Midbrain (tissue), 1 donor: Measurements from ENCODE around the gene SIAH3.
"Not testable (repeated sequence)": the region's sequence is repeated elsewhere in the genome, so short reads cannot be mapped to it uniquely, and the experiment has no call there.

ENCODE experiments used
- DNase-seq: peaks from one replicate; lab custom pipeline; 2025; lab: John Stamatoyannopoulos, UW

The SIAH3 gene, protein sequence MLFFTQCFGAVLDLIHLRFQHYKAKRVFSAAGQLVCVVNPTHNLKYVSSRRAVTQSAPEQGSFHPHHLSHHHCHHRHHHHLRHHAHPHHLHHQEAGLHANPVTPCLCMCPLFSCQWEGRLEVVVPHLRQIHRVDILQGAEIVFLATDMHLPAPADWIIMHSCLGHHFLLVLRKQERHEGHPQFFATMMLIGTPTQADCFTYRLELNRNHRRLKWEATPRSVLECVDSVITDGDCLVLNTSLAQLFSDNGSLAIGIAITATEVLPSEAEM

DNA sequence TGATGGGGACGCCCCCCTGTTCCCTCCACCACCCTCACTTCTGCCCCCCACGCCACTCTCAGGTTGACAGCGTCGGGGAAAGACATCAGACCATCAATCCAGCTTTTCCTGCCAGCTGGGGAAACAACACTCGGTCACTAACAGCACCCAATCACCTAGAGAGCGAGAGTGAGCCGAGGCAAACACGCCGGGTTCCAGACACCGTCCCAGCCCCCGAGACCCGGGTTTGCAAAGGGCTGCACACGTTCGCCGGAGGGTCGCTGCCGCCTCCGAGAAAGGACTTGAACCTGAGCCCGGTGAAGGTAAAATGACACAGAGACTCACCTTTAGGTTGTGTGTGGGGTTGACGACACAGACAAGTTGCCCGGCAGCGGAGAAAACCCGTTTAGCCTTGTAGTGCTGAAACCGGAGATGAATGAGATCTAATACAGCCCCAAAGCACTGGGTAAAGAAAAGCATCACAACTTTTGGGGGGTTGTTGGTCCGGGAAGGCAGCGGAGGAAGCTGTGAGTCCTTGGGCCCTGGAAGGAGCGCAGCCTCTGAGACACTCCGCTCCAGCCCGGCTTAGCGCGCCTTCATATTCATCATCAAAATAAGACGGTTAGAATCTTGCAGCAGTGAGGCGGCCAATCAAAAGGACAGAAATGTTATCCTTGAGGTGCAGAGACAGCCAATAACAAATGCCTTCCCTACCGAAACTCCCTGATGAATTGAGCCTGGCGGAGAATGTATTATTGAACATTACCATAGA is at the start of gene SIAH3:
Gene SIAH3, minus strand, starts transcription at position 583 of the 751 bp plus-strand sequence. Its CDS starts 124 bp downstream, at position 459.
- peak; percentile 7 for DNase-seq

DNA sequence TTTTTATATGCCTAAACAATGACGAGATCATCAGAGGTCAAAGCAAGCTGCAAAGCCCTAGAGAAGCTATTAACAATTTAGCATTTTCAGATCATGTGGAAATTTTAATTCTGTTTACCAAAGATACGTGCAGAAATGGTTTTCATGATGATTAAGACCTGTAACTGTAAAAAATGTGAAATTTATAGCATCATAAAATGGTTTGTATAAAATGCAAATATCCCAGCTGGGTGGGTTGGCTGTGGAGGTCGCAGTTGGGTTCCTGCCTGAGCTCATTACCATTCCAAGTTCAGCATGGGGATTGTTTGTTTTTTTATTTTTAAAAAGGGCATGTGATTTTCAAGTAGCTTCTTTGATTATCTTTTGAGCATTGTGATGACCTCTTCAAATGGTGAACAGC is 47.9 kb upstream of the SIAH3 start:
- no peak for DNase-seq

DNA sequence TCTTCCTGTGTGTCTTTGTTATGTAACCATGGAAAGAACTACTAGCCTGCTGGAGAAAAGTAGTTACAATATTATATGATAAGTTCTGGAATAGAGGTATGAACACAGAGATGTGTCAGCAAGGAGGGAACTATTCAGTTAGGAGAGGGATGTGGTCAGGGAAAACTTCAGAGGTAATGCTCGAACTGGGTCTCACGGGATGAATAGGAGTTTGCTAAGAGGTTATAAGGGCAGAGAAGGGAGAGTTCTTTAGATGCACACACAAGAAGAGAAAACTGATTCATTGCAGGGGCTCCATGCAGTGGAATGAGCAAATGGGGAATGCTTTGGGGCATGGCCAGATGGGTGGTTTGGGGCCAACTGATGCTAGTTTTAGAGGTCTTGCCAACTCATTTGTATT is 46.0 kb upstream of the SIAH3 start:
- DNase-seq: no peak

DNA sequence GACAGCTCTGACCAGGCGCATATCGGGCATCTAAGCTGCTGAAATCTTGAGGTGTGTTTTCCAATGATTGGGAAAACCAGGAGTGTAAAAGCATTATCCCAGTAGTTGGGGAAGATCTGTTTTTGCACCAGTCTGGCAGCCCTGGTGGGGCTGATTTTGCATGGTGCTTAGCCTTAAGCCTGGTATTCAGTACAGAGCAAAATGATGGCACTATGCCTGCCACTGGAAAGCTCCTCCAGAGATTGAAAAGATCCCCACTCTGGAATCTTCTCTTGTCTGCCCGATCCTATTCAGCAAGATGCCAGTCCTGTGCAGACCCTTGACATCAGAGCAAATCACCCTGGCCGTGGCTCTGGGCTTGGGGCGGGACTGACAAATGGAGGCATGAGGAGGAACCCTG is 44.7 kb upstream of the SIAH3 start:
- no peak for DNase-seq

DNA sequence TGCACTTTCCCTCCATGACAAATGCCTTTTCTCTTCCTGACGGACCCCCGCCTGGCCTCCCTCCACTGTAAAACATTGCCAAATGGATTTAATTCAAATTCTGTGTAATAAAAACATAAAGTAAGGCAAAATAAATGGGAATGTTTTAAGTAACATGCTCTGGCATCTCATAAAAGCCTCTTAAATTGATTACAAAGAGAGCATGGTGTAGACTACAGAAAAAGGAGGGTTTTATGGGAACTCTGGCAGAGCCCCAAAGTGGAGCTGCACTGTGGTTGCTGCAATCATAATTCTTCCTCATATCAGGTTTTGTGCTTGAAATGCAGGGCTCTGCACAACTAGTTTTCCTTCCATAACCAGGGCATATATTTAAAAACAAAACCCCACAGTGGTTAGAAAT is 44.3 kb upstream of the SIAH3 start:
- DNase-seq: no peak

DNA sequence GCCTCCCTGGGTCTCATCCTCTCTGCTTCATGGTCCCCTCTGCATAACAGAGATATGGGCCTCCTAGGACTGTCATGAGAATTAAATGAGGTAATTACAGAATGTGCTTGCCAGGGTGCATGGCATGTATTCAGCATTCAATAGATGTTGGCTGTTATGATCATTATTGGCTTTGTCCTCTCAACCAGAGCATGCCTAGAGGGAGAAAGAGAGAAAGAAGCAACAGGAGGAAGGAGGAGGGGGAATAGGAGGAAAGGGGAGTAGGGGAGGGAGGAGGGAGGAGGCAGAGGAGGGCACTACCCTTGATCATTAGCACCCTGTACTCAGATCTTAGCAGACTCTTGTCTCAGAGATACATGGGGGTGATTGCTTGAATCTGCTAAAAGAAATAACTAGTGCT is 41.0 kb upstream of the SIAH3 start:
- DNase-seq: no peak

DNA sequence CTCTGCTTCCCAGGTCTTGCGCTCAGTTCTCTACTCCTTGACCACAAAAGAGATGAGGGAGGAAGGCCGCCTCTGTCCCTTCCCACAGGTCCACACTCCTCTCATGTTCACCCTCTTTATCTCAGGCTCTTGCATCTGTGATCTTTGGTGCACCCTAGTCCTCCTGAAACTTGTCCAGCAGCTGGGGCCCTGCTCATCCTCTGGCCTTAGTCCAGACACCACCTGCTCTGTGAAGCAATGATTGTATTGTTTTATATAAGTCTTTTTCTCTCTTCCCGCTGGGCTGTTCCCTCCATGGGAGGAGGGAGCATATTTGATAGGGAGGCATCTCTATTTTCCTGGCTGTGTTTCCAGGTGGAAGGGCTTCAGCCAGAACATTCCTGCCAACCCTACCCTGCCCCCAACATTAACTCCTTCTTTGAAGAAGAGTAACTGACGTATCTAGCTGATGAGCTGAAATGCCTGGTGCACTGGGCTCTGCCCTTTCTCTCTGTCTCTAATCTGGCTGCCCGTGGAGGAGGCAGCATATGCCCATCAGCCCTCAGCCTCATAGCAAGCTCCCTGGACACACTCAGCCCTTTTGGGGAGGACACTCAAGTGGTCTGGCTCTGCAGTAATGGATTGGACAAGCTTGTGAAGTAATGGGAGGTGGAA is 38.2 kb upstream of the SIAH3 start:
- no peak for DNase-seq

DNA sequence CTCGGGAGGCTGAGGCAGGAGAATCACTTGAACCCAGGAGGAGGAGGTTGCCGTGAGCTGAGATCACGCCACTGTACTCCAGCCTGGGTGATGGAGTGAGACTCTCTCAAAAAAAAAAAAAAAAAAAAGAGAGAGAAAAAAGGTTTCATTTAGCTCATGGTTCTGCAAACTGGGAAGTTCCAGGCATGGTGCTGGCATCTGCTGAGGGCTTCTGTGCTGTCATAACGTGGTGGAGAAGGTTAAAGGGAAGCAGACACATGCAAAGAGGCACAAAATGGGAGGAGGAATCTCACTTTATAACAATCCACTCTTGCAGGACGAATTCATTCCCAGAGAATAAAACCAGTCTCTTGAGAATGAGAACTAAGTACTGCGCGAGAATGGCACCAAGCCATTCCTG is 34.9 kb upstream of the SIAH3 start:
- DNase-seq: no peak

DNA sequence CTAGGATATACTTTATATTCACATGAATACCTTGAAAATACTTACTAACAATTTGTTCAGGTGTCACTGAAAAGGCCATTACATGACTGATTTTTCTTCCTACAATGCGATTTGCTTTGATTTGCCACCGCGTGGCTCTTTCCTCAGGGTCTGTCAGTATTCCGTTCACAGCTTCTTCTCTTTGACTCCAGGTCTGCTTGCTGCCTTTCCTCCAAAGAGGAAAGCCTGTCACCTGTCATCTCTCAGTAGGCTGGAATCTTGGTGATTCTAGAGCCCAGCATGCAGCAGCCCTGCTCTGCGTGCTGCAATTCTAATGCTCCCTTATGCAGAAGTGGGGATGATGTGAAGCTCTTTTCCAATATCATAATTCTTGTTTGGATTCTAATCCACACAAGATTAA is 33.6 kb upstream of the SIAH3 start:
- DNase-seq: no peak

DNA sequence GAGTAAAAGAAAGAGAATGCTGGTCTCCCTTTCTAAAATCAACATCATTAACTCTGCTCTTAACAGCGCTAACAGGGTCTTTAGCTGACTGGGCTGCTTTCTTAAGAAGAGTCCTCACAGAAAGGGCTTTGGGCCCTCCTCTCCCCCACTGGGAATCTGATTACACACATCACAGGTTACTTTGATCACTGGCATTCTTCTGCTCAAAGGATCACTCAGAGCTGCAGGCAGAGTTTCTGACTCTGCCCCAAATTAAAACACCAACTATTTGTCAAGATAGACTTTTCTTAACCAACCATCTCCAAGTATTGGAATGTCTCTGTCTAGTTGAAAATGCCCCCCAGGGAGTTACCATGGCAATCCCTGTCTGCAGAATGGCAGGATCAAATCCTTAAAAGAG is 31.1 kb upstream of the SIAH3 start:
- DNase-seq: no peak

DNA sequence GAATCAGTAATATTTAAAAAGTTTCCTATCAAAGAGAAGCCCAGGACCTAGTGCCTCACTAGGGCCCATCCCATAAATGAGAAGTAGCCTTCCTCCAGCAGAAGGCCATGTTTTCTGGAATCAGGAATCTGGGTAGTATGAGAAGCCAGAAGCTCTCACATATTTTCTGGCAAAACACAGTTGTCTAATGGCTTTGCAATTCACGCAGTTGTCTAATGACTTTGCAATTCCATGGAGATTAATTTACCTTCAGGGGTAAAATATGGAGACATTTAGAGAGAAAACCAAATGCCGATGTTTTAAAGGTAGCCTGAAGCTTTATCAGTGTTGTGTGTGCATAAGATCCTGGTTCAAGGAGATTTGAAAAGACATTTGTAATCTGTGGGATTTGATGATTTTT is 29.8 kb upstream of the SIAH3 start:
- DNase-seq: no peak

DNA sequence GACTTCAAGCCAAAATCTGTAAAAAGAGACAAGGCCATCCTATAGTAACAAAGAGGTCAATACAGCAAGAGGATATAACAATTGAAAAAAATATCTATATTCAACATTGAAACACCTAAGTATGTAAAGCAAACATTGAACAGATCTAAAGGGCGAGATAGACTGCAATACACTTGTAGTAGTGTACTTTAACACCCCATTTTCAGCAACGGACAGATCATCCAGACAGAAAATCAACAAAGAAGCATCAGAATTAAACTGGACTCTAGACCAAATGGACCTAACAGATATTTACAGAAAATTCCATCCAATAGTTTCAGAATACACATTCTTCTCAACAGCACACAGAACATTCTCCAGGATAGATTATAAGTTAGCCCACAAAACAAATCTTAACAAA is 28.7 kb upstream of the SIAH3 start:
- no peak for DNase-seq

DNA sequence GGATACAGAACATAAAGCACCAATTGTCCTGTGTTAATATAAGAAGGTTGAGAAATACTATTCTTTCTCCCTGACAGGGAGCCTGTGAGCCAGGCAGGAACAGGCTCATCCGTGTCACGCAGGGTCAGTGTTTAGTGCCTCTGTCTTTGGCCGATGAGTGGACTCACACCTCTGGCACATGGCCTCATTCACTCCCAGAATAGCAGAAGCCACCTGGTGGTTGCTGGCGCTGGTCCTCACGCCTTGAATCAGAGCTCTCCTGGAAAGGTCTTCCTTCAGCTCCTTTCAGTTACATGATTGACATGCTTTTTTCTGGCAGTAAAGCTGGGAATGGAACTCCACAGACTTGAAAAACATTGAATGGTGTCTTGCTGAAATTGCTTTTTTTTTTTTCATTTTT is 28.1 kb upstream of the SIAH3 start:
- DNase-seq: no peak

DNA sequence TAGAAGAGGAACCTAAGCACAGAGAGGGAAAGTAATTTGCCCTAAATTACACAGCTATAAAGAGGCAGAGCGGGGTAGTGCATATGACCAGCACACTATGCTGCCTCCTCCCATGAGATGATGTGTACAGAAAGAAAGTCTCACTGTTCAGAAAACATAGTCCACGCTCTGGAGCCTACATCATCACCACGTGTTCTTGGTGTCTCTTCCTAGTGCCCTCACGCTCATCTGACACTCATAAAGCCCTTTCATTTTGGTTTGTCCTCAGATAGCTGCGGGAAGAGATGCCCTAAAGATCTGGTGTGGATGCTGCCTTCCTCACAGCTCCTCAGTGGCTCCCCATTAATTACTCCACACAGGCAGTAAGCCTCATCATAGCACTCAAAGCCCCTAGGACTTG is 27.4 kb upstream of the SIAH3 start:
- DNase-seq: peak; percentile 23

DNA sequence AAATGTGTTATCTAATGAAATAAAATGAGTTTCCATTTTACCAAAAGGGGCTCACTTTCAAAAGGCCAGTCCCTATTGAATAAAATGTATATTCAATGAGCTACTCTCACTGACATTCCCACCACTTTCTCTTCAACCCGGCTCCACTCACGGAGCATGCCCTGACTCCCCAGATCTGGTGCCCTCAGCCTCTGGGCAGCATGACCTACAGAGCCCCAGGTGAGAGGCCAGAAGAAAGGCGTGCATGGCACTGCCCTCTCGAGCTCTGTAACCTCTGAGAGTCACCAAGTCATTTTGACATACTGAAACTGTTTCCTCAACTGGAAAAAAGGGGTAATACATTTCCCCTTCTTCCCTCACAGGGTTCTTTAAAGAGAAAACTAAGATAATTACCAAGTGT is 25.2 kb upstream of the SIAH3 start:
- DNase-seq: no peak

DNA sequence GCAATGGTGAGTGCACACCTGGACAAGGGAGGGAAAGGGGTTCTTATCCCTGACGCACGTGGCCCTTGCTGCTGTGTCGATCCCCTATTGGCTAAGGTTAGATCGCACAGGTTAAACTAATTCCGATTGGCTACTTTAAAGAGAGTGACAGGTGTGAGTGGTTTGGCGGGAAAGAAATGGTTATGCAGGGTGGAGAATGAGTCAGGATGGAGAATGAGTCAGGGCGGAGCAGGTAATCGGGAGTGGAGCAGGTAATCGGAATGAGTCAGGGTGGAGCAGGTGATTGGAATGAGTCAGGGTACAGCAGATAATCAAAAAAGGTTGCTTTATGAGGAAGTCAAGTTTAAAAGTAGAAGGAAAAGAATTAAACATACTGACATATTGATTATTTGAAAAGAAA is 24.4 kb upstream of the SIAH3 start:
- DNase-seq: no peak

DNA sequence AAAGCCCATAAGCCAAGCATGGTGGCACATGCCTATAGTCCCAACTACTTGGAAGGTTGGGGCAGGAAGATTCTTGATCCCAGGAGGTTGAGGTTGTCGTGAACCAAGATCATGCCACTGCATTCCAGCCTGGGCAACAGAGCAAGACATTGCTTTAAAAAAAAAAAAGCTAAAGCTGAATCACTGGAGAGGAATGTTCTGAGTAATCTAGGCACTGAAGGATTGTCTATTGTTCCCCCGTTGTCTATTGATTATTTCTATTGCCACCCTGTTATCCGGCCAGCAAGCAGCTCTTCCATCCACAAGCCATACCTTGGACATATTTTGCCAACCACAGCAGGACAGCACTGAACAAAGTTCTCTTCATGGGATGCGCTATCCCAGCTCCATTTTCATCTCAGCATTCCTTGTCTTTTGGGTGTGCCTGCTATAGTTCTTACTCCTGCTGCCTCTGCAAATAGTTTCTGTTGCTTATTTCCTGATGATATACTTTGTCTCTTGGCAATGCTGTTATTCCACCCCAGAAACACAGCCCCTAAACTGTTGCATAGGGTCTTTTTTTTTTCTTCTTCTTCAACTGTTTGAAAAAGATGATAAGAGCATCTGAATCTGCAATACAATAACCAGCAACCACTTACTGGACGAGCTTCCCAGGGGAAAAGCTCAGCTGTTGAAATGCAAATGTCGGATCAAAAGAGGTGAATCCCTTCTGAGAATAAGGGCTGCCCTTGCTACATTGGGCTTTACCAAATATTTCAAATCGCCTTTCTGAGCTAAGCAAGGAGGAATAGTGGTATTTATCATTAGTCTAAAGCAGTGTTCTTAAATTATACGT is 22.2 kb upstream of the SIAH3 start:
- no peak for DNase-seq

DNA sequence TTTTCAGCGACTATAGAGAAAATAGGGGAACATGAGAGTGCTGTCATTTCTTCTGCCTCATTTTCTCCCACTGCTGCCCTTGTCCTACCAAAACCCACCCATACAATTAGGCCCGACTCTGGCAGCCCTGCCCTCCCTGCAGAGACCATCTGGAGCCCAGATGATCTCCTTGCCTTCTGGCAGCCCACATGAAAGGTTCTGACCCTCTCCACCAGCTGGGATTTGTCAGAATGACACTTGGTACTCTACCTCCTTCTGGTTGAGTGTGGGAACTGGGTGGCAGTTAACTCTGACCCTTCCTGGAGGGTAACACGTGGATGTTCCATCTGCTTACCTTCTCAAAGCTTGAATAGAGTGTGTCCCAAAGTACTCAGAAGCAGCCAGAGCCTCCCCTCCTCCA is 21.0 kb upstream of the SIAH3 start:
- DNase-seq: no peak

DNA sequence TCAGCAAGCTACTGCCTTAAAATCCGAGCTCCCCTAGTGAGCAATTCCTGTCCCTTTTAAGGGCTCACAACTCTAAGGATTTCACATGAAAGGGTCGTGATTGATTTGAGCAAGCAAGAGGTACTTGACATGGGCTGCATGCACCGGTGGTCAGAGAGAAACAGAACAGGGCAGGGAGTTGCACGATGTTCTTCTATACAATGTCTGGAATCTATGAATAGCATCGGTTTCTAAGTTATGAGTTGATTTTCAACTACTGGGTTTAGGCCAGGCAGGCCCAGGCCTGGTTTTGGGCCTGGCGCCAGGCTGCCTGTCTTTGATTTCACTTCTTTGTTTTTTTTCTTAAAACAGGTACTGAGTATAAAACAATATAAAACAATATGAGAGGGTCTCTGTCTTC is 19.6 kb upstream of the SIAH3 start:
- DNase-seq: not testable (repeated sequence)

DNA sequence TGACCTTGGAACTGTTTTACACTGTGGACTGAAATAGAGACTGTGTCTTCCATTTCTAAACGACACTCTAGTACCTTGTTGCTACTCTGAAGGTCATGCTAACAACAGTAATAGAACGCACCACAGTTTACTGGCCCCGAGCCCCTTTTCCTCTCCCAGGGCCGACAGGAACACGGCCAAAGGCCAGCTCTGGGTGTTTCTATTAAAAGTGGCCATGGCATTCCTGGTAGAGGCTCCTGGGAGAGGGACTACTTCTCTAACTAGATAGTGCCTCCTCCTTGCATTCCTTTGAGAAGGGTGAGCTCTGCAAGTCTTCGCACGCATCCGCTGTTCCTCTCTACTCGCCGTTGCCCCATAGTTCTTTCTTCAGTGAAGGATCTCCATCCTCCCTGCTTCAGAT is 18.7 kb upstream of the SIAH3 start:
- DNase-seq: no peak

DNA sequence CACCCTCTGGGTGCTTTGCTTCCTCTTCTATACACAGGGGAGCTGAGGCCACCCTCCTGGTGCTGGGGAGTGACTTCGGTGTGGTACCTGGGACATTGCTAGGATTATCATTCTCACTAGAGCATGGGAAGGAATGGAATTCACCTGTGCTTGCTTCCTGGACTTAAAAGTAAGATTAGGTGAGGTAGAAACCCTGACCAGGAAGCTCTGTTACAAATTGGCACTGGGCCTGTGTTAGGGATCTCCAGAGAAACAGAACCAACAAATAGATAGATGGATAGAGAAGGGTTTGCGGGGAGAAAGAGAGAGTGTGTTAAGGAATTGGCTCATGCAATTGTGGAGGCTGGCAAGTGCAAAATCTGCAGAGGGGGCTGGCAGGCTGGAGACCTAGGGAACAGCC is 13.9 kb upstream of the SIAH3 start:
- DNase-seq: no peak
